ENCODE data around the gene MTMR6.

DNA sequence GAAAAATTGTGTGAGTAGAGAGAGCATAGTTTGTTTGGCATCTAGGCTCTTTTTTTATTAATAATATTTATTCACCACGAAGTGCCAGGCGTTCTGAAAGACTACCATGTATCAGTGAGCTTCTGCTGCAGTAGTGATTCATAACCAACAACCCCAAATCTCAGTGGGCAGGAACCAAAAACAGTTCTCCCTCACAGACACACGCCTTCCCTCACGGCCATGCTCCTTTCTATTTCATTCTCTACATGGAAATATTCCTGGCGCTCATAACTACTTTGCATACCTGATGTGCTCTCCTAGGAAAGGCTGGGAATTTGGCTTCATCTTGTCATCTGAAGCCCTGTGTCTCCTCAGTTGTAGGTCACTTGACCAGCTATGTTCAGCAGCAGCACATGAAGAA, 88.6 kb downstream of the MTMR6 start:
- TF ChIP-seq, protein P1, sequence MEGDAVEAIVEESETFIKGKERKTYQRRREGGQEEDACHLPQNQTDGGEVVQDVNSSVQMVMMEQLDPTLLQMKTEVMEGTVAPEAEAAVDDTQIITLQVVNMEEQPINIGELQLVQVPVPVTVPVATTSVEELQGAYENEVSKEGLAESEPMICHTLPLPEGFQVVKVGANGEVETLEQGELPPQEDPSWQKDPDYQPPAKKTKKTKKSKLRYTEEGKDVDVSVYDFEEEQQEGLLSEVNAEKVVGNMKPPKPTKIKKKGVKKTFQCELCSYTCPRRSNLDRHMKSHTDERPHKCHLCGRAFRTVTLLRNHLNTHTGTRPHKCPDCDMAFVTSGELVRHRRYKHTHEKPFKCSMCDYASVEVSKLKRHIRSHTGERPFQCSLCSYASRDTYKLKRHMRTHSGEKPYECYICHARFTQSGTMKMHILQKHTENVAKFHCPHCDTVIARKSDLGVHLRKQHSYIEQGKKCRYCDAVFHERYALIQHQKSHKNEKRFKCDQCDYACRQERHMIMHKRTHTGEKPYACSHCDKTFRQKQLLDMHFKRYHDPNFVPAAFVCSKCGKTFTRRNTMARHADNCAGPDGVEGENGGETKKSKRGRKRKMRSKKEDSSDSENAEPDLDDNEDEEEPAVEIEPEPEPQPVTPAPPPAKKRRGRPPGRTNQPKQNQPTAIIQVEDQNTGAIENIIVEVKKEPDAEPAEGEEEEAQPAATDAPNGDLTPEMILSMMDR (IDR thresholded peaks at IDR 0.05) = no peak
- no peak for TF ChIP-seq POLR2A (IDR thresholded peaks at IDR 0.05)

Measured in thyroid gland (tissue), 4 donors.